ENCODE data around the gene A4GALT. TPM values are rescaled to one million over a fixed set of nuclear protein-coding genes. Genes with fewer than 3 reads are reported as not detected.

The A4GALT gene
- total and polyA plus RNA-seq, 11 donors: 30.7 to 230 (median 67.2) TPM

GRCh38 chr22:42661985-42662831 lies 58.5 kb downstream of the A4GALT start:
- Histone ChIP-seq H3K27ac (peak overlapping the region in 11 of 12 donors; percentile 22 to 76 (median 58)), H3K27me3 (peaks cover 0 to 9% (median 0%) of the 10 kb centered on the region in 9 donors), H3K4me3 (peak overlapping the region; percentile 26 to 75 (median 57)), H3K4me1 (peaks cover 0 to 16% (median 11%) of the 10 kb centered on the region in 12 donors), H3K9me3 (no peaks in the 10 kb centered on the region), H3K36me3 (no peaks in the 10 kb centered on the region)
- TF ChIP-seq, protein P1, sequence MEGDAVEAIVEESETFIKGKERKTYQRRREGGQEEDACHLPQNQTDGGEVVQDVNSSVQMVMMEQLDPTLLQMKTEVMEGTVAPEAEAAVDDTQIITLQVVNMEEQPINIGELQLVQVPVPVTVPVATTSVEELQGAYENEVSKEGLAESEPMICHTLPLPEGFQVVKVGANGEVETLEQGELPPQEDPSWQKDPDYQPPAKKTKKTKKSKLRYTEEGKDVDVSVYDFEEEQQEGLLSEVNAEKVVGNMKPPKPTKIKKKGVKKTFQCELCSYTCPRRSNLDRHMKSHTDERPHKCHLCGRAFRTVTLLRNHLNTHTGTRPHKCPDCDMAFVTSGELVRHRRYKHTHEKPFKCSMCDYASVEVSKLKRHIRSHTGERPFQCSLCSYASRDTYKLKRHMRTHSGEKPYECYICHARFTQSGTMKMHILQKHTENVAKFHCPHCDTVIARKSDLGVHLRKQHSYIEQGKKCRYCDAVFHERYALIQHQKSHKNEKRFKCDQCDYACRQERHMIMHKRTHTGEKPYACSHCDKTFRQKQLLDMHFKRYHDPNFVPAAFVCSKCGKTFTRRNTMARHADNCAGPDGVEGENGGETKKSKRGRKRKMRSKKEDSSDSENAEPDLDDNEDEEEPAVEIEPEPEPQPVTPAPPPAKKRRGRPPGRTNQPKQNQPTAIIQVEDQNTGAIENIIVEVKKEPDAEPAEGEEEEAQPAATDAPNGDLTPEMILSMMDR (IDR thresholded peaks at IDR 0.05): peak; percentile 77 to 93 (median 84)
- no peak for TF ChIP-seq POLR2A (IDR thresholded peaks at IDR 0.05)
- WGBS, 4 donors: 3 to 11% (median 5%) methylated on average over 21 to 68 of the region's 68 CpGs
- intact Hi-C loops (cut with DNase I): loop anchor here in 9 of 10 donors (2.0 to 10.0 kb wide), 8 partner anchors 53 to 430 kb away; partner anchors contain the start of gene A4GALT (in 1 of the 9)
- DNase-seq: peak; percentile 81 to 92 (median 84)
- peak; percentile 60 to 95 (median 92) for ATAC-seq

GRCh38 chr22:42656578-42656977 lies 64.1 kb downstream of the A4GALT start:
- intact Hi-C loops (cut with DNase I): loop anchor here in 1 of 10 donors (10.0 kb wide), 1 partner anchor 158 kb away; no protein-coding TSS in a partner anchor
- Histone ChIP-seq H3K27me3 (no peaks in the 10 kb centered on the region), H3K4me3 (no peak overlapping the region), H3K9me3 (no peaks in the 10 kb centered on the region), H3K27ac (no peak overlapping the region), H3K4me1 (peaks cover 0 to 4% (median 1%) of the 10 kb centered on the region in 12 donors), H3K36me3 (no peaks in the 10 kb centered on the region)
- TF ChIP-seq POLR2A (IDR thresholded peaks at IDR 0.05): no peak
- TF ChIP-seq, protein P1 (IDR thresholded peaks at IDR 0.05): no peak
- no peak for DNase-seq
- 96 to 97% (median 97%) methylated on average over 8 of the region's 8 CpGs for WGBS, 4 donors
- ATAC-seq: no peak

- DNase-seq: no peak
- Histone ChIP-seq H3K9me3 (no peaks in the 10 kb centered on the region), H3K36me3 (no peaks in the 10 kb centered on the region), H3K27ac (no peak overlapping the region), H3K4me1 (no peaks in the 10 kb centered on the region), H3K27me3 (no peaks in the 10 kb centered on the region), H3K4me3 (no peak overlapping the region)
- 80 to 84% (median 82%) methylated on average over 9 of the region's 9 CpGs for WGBS, 4 donors
- no peak for TF ChIP-seq POLR2A (IDR thresholded peaks at IDR 0.05)
- TF ChIP-seq, protein P1 (IDR thresholded peaks at IDR 0.05): no peak
- intact Hi-C loops (cut with DNase I): loop anchor here in 1 of 10 donors (10.0 kb wide), 1 partner anchor 159 kb away; no protein-coding TSS in a partner anchor
- no peak for ATAC-seq
Measured at GRCh38 chr22:42655693-42656092, 65.0 kb downstream of the A4GALT start.

GRCh38 chr22:42654436-42655073 lies 66.1 kb downstream of the A4GALT start:
- DNase-seq (no peak), ATAC-seq (no peak)
- WGBS, 4 donors: 88 to 92% (median 90%) methylated on average over 7 of the region's 7 CpGs
- Histone ChIP-seq H3K4me1 (peaks cover 0 to 5% (median 0%) of the 10 kb centered on the region in 12 donors), H3K36me3 (no peaks in the 10 kb centered on the region), H3K27me3 (no peaks in the 10 kb centered on the region), H3K27ac (no peak overlapping the region), H3K9me3 (no peaks in the 10 kb centered on the region), H3K4me3 (no peak overlapping the region)
- TF ChIP-seq, protein P1 (IDR thresholded peaks at IDR 0.05): no peak
- no peak for TF ChIP-seq POLR2A (IDR thresholded peaks at IDR 0.05)
- intact Hi-C loops (cut with DNase I): loop anchor here in 1 of 10 donors (10.0 kb wide), 1 partner anchor 160 kb away; no protein-coding TSS in a partner anchor

Data from heart left ventricle (tissue), 16 donors.